LNCaP clone FGC (cell line): ENCODE measurements around the gene SLC7A6.

Source experiments
- DNase-seq: peaks from one replicate; pipeline ENCODE4 v3.0.0-alpha.2; 2011; ENCODE audit warnings: low read depth
- H3K4me3 ChIP-seq: 2 replicates; pipeline ENCODE4 v1.5.1; 2011; ENCODE audit warnings: mild to moderate bottlenecking, low read depth, low read length, control low read depth
- CTCF ChIP-seq: IDR thresholded peaks from 2 replicates; pipeline ENCODE4 v1.5.1; 2012; ENCODE audit warnings: mild to moderate bottlenecking; ENCODE audit not compliant: control insufficient read depth, insufficient read depth; ENCODE audit errors: extremely low read depth

Gene SLC7A6

GRCh38 chr16:68223072-68223471 lies 41.3 kb upstream of the SLC7A6 start:
- no peak for DNase-seq
- no peak for TF ChIP-seq CTCF
- H3K4me3 ChIP-seq = no peak overlapping the region

- DNase-seq = no peak
- TF ChIP-seq CTCF = no peak
- no peak overlapping the region for H3K4me3 ChIP-seq
These were observed 38.2 kb upstream of the SLC7A6 start for GRCh38 chr16:68226116-68226515.

- DNase-seq = no peak
- H3K4me3 ChIP-seq = no peak overlapping the region
- no peak for TF ChIP-seq CTCF
These were observed 37.0 kb upstream of the SLC7A6 start for GRCh38 chr16:68227183-68227793.

- no peak overlapping the region for H3K4me3 ChIP-seq
- peak; percentile 82 for DNase-seq
- no peak for TF ChIP-seq CTCF
These were observed 36.3 kb upstream of the SLC7A6 start for GRCh38 chr16:68227850-68228553.

GRCh38 chr16:68228652-68229051 lies 35.7 kb upstream of the SLC7A6 start:
- DNase-seq = no peak
- H3K4me3 ChIP-seq = no peak overlapping the region
- TF ChIP-seq CTCF = no peak

GRCh38 chr16:68229431-68230175 lies 34.7 kb upstream of the SLC7A6 start:
- no peak for DNase-seq
- no peak overlapping the region for H3K4me3 ChIP-seq
- TF ChIP-seq CTCF = peak; percentile 73
